Activated naive CD8-positive, alpha-beta T cell treated with anti-CD3 and anti-CD28 coated beads, Interleukin-2, amount 10 ng/mL, durations not matched to agents 7 days and 5 days (primary cell): ENCODE data around the gene WRAP73. TPM values are rescaled to one million over a fixed set of nuclear protein-coding genes. Genes with fewer than 3 reads are reported as not detected.
"Not testable (repeated sequence)": the region's sequence is repeated elsewhere in the genome, so short reads cannot be mapped to it uniquely, and the experiment has no call there.

Experiments used
- ATAC-seq: fragments of 150-1000 bp; cut with Tn5 transposase; one replicate; pipeline ENCODE4 v1.10.0; 2021; ENCODE audit warnings: low read depth, moderate library complexity
- POLR2A ChIA-PET: fragments of 350-600 bp; sonication (Branson Sonifier 250); formaldehyde crosslinking; loops from one replicate; lab custom pipeline; 2021; ENCODE audit warnings: antibody characterized with exemption; lab: Charles Lee
- DNase-seq: peaks from one replicate; pipeline ENCODE4 v3.0.0; 2021
- H3K27ac Mint-ChIP-seq: one replicate; pipeline ENCODE4 v1.8.0; 2022; ENCODE audit warnings: mild to moderate bottlenecking, mixed read lengths
- H3K27me3 Mint-ChIP-seq: one replicate; pipeline ENCODE4 v1.8.0; 2022; ENCODE audit warnings: mild to moderate bottlenecking, moderate library complexity, mixed read lengths
- H3K36me3 Mint-ChIP-seq: one replicate; pipeline ENCODE4 v1.8.0; 2021; ENCODE audit warnings: mild to moderate bottlenecking, mixed read lengths
- H3K4me1 Mint-ChIP-seq: one replicate; pipeline ENCODE4 v1.8.0; 2021; ENCODE audit warnings: mixed read lengths
- H3K4me3 Mint-ChIP-seq: one replicate; pipeline ENCODE4 v1.8.0; 2022; ENCODE audit warnings: mild to moderate bottlenecking, moderate library complexity, mixed read lengths
- H3K9me3 Mint-ChIP-seq: one replicate; pipeline ENCODE4 v1.8.0; 2021; ENCODE audit warnings: mixed read lengths
- total RNA-seq, 2 experiments: library from RNA; stranded (reverse); gene quantifications; one replicate each; pipeline ENCODE4 v1.2.3, GENCODE V29; 2021

WRAP73 gene
- total RNA-seq, 2 experiments from 2014 or later: 40.2 to 41.6 TPM

GRCh38 chr1:3631320-3632260 lies 18.3 kb downstream of the WRAP73 start:
- H3K4me1 Mint-ChIP-seq: peaks cover 1% of the 10 kb centered on the region

GRCh38 chr1:3630914-3631313 lies 19.0 kb downstream of the WRAP73 start:
- POLR2A ChIA-PET: no interaction called here
- DNase-seq: no peak
- Mint-ChIP-seq H3K4me3 (no peak overlapping the region), H3K4me1 (peaks cover 5% of the 10 kb centered on the region), H3K27ac (no peak overlapping the region), H3K9me3 (no peaks in the 10 kb centered on the region), H3K36me3 (peaks cover 2% of the 10 kb centered on the region), H3K27me3 (no peaks in the 10 kb centered on the region)
- ATAC-seq: no peak

More at GRCh38 chr1:3631320-3632260, 18.3 kb downstream of the WRAP73 start:
- H3K4me3 Mint-ChIP-seq: no peak overlapping the region
- DNase-seq (no peak), ATAC-seq (no peak)
- H3K9me3 Mint-ChIP-seq: no peaks in the 10 kb centered on the region
- H3K27ac Mint-ChIP-seq: no peak overlapping the region
- H3K27me3 Mint-ChIP-seq: no peaks in the 10 kb centered on the region
- no peaks in the 10 kb centered on the region for H3K36me3 Mint-ChIP-seq
- POLR2A ChIA-PET: no interaction called here

- no peak for ATAC-seq
- Mint-ChIP-seq H3K4me1 (peaks cover 8% of the 10 kb centered on the region), H3K36me3 (peaks cover 2% of the 10 kb centered on the region), H3K4me3 (no peak overlapping the region), H3K27me3 (no peaks in the 10 kb centered on the region), H3K9me3 (no peaks in the 10 kb centered on the region), H3K27ac (no peak overlapping the region)
- POLR2A ChIA-PET: no interaction called here
- DNase-seq: no peak
Measured at GRCh38 chr1:3630161-3630611, 19.7 kb downstream of the WRAP73 start.

GRCh38 chr1:3629561-3630160 lies 20.2 kb downstream of the WRAP73 start:
- Mint-ChIP-seq H3K9me3 (no peaks in the 10 kb centered on the region), H3K4me1 (peaks cover 9% of the 10 kb centered on the region), H3K36me3 (peaks cover 2% of the 10 kb centered on the region), H3K4me3 (no peak overlapping the region), H3K27me3 (no peaks in the 10 kb centered on the region), H3K27ac (no peak overlapping the region)
- ATAC-seq: no peak
- no peak for DNase-seq
- POLR2A ChIA-PET: no interaction called here

GRCh38 chr1:3628445-3628844 lies 21.5 kb downstream of the WRAP73 start:
- no peak for DNase-seq
- H3K27me3 Mint-ChIP-seq: no peaks in the 10 kb centered on the region
- peaks cover 17% of the 10 kb centered on the region for H3K4me1 Mint-ChIP-seq
- ATAC-seq: no peak
- H3K9me3 Mint-ChIP-seq: no peaks in the 10 kb centered on the region
- H3K27ac Mint-ChIP-seq: no peak overlapping the region
- H3K36me3 Mint-ChIP-seq: peaks cover 3% of the 10 kb centered on the region
- H3K4me3 Mint-ChIP-seq: no peak overlapping the region
- POLR2A ChIA-PET: no interaction called here

GRCh38 chr1:3627515-3628253 lies 22.2 kb downstream of the WRAP73 start:
- Mint-ChIP-seq H3K9me3 (no peaks in the 10 kb centered on the region), H3K27me3 (peaks cover 2% of the 10 kb centered on the region), H3K4me3 (no peak overlapping the region), H3K4me1 (peaks cover 18% of the 10 kb centered on the region), H3K27ac (no peak overlapping the region), H3K36me3 (peaks cover 3% of the 10 kb centered on the region)
- POLR2A ChIA-PET: no interaction called here
- DNase-seq (no peak), ATAC-seq (no peak)

GRCh38 chr1:3626025-3626424 lies 23.9 kb downstream of the WRAP73 start:
- no peak for ATAC-seq
- POLR2A ChIA-PET: no interaction called here

GRCh38 chr1:3625151-3625907 lies 24.6 kb downstream of the WRAP73 start:
- H3K4me3 Mint-ChIP-seq: peak overlapping the region; percentile 95
- peaks cover 3% of the 10 kb centered on the region for H3K36me3 Mint-ChIP-seq
- H3K4me1 Mint-ChIP-seq: peaks cover 21% of the 10 kb centered on the region
- POLR2A ChIA-PET: no interaction called here
- DNase-seq (peak; percentile 55), ATAC-seq (peak; percentile 27)
- peak overlapping the region; percentile 94 for H3K27ac Mint-ChIP-seq
- peaks cover 2% of the 10 kb centered on the region for H3K27me3 Mint-ChIP-seq
- H3K9me3 Mint-ChIP-seq: no peaks in the 10 kb centered on the region

More at GRCh38 chr1:3626025-3626424, 23.9 kb downstream of the WRAP73 start:
- H3K9me3 Mint-ChIP-seq: no peaks in the 10 kb centered on the region
- no peak overlapping the region for H3K27ac Mint-ChIP-seq
- H3K4me1 Mint-ChIP-seq: peaks cover 18% of the 10 kb centered on the region
- DNase-seq: no peak
- peak overlapping the region; percentile 64 for H3K4me3 Mint-ChIP-seq
- H3K27me3 Mint-ChIP-seq: peaks cover 2% of the 10 kb centered on the region
- H3K36me3 Mint-ChIP-seq: peaks cover 3% of the 10 kb centered on the region

GRCh38 chr1:3624200-3625136 lies 25.4 kb downstream of the WRAP73 start, which contains the start of gene TPRG1L:
TSS of gene TPRG1L (plus strand) at chr1:3625015. CDS start at chr1:3625073, 58 bp downstream.
- POLR2A ChIA-PET: no interaction called here
- peak; percentile 89 for ATAC-seq
- peaks cover 3% of the 10 kb centered on the region for H3K36me3 Mint-ChIP-seq
- DNase-seq: peak; percentile 99
- H3K27ac Mint-ChIP-seq: peak within 1 kb of the TSS; percentile 94
- peaks cover 2% of the 10 kb centered on the region for H3K27me3 Mint-ChIP-seq
- no peaks in the 10 kb centered on the region for H3K9me3 Mint-ChIP-seq
- H3K4me1 Mint-ChIP-seq: peaks cover 21% of the 10 kb centered on the region
- peak within 1 kb of the TSS; percentile 95 for H3K4me3 Mint-ChIP-seq

GRCh38 chr1:3623441-3624199 lies 26.3 kb downstream of the WRAP73 start:
- no peak for DNase-seq
- POLR2A ChIA-PET: interaction anchor here (1.2 kb wide), 1 partner anchor 26 kb away, joined by 3 read pairs; the partner anchor contains the start of gene WRAP73
- Mint-ChIP-seq H3K36me3 (peaks cover 3% of the 10 kb centered on the region), H3K27ac (peak overlapping the region; percentile 94), H3K4me1 (peaks cover 21% of the 10 kb centered on the region), H3K27me3 (peaks cover 2% of the 10 kb centered on the region), H3K9me3 (no peaks in the 10 kb centered on the region), H3K4me3 (peak overlapping the region; percentile 95)
- ATAC-seq: no peak

GRCh38 chr1:3622102-3622501 lies 27.8 kb downstream of the WRAP73 start:
- H3K4me3 Mint-ChIP-seq, DNase-seq, H3K36me3 Mint-ChIP-seq, H3K9me3 Mint-ChIP-seq, H3K27me3 Mint-ChIP-seq, ATAC-seq, H3K27ac Mint-ChIP-seq, POLR2A ChIA-PET: not testable (repeated sequence)
- peaks cover 20% of the 10 kb centered on the region for H3K4me1 Mint-ChIP-seq
